ENCODE measurements around the gene KRT85. TPM values are rescaled to one million over a fixed set of nuclear protein-coding genes. Genes with fewer than 3 reads are reported as not detected.

Gene KRT85
- total RNA-seq, 1 donor from 2014 or later = not detected

- Histone ChIP-seq H2AFZ (replicated peaks) (no peak overlapping the region), H3K4me3 (no peak overlapping the region), H4K20me1 (ENCODE audit: low read depth) (no peaks in the 10 kb centered on the region), H3F3A (ENCODE audit: low read depth) (no peaks in the 10 kb centered on the region), H3K27ac (no peak overlapping the region), H3K79me2 (ENCODE audit: low read depth) (no peaks in the 10 kb centered on the region), H3K4me2 (no peak overlapping the region), H3K4me1 (no peaks in the 10 kb centered on the region), H3K36me3 (no peaks in the 10 kb centered on the region), H3K27me3 (no peaks in the 10 kb centered on the region), H3K9me3 (ENCODE audit: low read depth) (no peaks in the 10 kb centered on the region), H3K9ac (no peak overlapping the region)
- no peak overlapping the region for H3K27ac Mint-ChIP-seq
- no peak overlapping the region for H3K4me3 Mint-ChIP-seq
- TF ChIP-seq CTCF (IDR thresholded peaks at IDR 0.05) = no peak
- no peak for TF ChIP-seq EZH2phosphoT487 (IDR thresholded peaks at IDR 0.05)
- H3K27me3 Mint-ChIP-seq (ENCODE audit: insufficient read depth, low read depth) = peaks cover 7% of the 10 kb centered on the region
- H3K9me3 Mint-ChIP-seq = peaks cover 3% of the 10 kb centered on the region
- H3K4me1 Mint-ChIP-seq = peaks cover 3% of the 10 kb centered on the region
- no peak for DNase-seq (ENCODE audit: low spot score)
- no peaks in the 10 kb centered on the region for H3K36me3 Mint-ChIP-seq
Measured at GRCh38 chr12:52331833-52332232, 35.4 kb downstream of the KRT85 start.

GRCh38 chr12:52331039-52331438 is 36.2 kb downstream of the KRT85 start:
- Histone ChIP-seq H3K79me2 (ENCODE audit: low read depth) (no peaks in the 10 kb centered on the region), H3K9ac (no peak overlapping the region), H3K27me3 (no peaks in the 10 kb centered on the region), H3K9me3 (ENCODE audit: low read depth) (no peaks in the 10 kb centered on the region), H3F3A (ENCODE audit: low read depth) (no peaks in the 10 kb centered on the region), H3K4me3 (no peak overlapping the region), H3K4me1 (no peaks in the 10 kb centered on the region), H4K20me1 (ENCODE audit: low read depth) (no peaks in the 10 kb centered on the region), H3K4me2 (no peak overlapping the region), H2AFZ (replicated peaks) (no peak overlapping the region), H3K27ac (no peak overlapping the region), H3K36me3 (no peaks in the 10 kb centered on the region)
- peaks cover 3% of the 10 kb centered on the region for H3K9me3 Mint-ChIP-seq
- no peak overlapping the region for H3K27ac Mint-ChIP-seq
- peaks cover 3% of the 10 kb centered on the region for H3K4me1 Mint-ChIP-seq
- H3K36me3 Mint-ChIP-seq = no peaks in the 10 kb centered on the region
- peaks cover 7% of the 10 kb centered on the region for H3K27me3 Mint-ChIP-seq (ENCODE audit: insufficient read depth, low read depth)
- no peak overlapping the region for H3K4me3 Mint-ChIP-seq
- no peak for DNase-seq (ENCODE audit: low spot score)
- TF ChIP-seq EZH2 (IDR thresholded peaks at IDR 0.05) = no peak
- TF ChIP-seq EZH2phosphoT487 (IDR thresholded peaks at IDR 0.05) = no peak
- TF ChIP-seq CTCF (IDR thresholded peaks at IDR 0.05) = no peak

- Histone ChIP-seq H3K9ac (no peak overlapping the region), H3K36me3 (no peaks in the 10 kb centered on the region), H3K27ac (no peak overlapping the region), H3K4me2 (no peak overlapping the region), H3K79me2 (ENCODE audit: low read depth) (no peaks in the 10 kb centered on the region), H2AFZ (replicated peaks) (no peak overlapping the region), H3K9me3 (ENCODE audit: low read depth) (no peaks in the 10 kb centered on the region), H3K4me1 (peaks cover 6% of the 10 kb centered on the region), H4K20me1 (ENCODE audit: low read depth) (no peaks in the 10 kb centered on the region), H3F3A (ENCODE audit: low read depth) (no peaks in the 10 kb centered on the region), H3K4me3 (no peak overlapping the region), H3K27me3 (no peaks in the 10 kb centered on the region)
- no peak overlapping the region for H3K4me3 Mint-ChIP-seq
- no peak for DNase-seq (ENCODE audit: low spot score)
- peaks cover 3% of the 10 kb centered on the region for H3K4me1 Mint-ChIP-seq
- no peak overlapping the region for H3K27ac Mint-ChIP-seq
- H3K27me3 Mint-ChIP-seq (ENCODE audit: insufficient read depth, low read depth) = peaks cover 9% of the 10 kb centered on the region
- H3K36me3 Mint-ChIP-seq = no peaks in the 10 kb centered on the region
- no peak for TF ChIP-seq CTCF (IDR thresholded peaks at IDR 0.05)
- no peaks in the 10 kb centered on the region for H3K9me3 Mint-ChIP-seq
Measured at GRCh38 chr12:52327830-52328500, 39.3 kb downstream of the KRT85 start.

Measured in neural progenitor cell (in vitro differentiated cells).